CD14-positive monocyte (primary cell): ENCODE results near the gene MPC1. TPM values are rescaled to one million over a fixed set of nuclear protein-coding genes. Genes with fewer than 3 reads are reported as not detected.
A peak's percentile ranks its signal among the peaks of the same experiment; 100 is the strongest.
"Not testable (repeated sequence)": the region's sequence is repeated elsewhere in the genome, so short reads cannot be mapped to it uniquely, and the experiment has no call there.

Experiments
- DNase-seq, 3 donors: peaks; one replicate each; pipeline ENCODE4 v3.0.0-alpha.2; 2011 to 2022
- H2AFZ ChIP-seq: 2 replicates; pipeline ENCODE4 v1.6.0; 2012; ENCODE audit warnings: mild to moderate bottlenecking, low read depth, low read length, inconsistent platforms; ENCODE audit not compliant: insufficient read depth, poor library complexity, severe bottlenecking
- H3K27ac ChIP-seq, 2 donors: 1 replicate in 1 of 2; 2 replicates in 1 of 2; pipeline ENCODE4 v1.5.1; 2012 to 2013; ENCODE audit warnings: low read length in 2 of 2, control low read depth in 1 of 2, inconsistent platforms in 1 of 2, low read depth in 1 of 2, mild to moderate bottlenecking in 1 of 2
- H3K27me3 ChIP-seq, 2 donors: one replicate each; pipeline versions ENCODE4 v1.6.0 to v1.6.1; 2011 to 2013; ENCODE audit warnings: low read length in 2 of 2; ENCODE audit not compliant: control insufficient read depth in 2 of 2, insufficient read depth in 2 of 2
- H3K36me3 ChIP-seq, 2 donors: replicated peaks in 1 of 2; 1 replicate in 1 of 2; 2 replicates in 1 of 2; pipeline versions ENCODE4 v1.5.1 to v1.6.1; 2012 to 2013; ENCODE audit warnings: low read length in 2 of 2, control low read depth in 1 of 2, inconsistent platforms in 1 of 2, mild to moderate bottlenecking in 1 of 2; ENCODE audit not compliant: insufficient read depth in 2 of 2, control insufficient read depth in 1 of 2
- H3K4me1 ChIP-seq, 2 donors: 1 replicate in 1 of 2; 2 replicates in 1 of 2; pipeline versions ENCODE4 v1.5.1 to v1.6.1; 2012 to 2013; ENCODE audit warnings: low read length in 2 of 2, control low read depth in 1 of 2, inconsistent platforms in 1 of 2, mild to moderate bottlenecking in 1 of 2, moderate library complexity in 1 of 2; ENCODE audit not compliant: insufficient read depth in 2 of 2, control insufficient read depth in 1 of 2
- H3K4me2 ChIP-seq: replicated peaks from 2 replicates; pipeline ENCODE3; 2012; ENCODE audit warnings: low read length, moderate library complexity, mild to moderate bottlenecking; ENCODE audit not compliant: poor library complexity, severe bottlenecking; ENCODE audit errors: extremely low read depth
- H3K4me3 ChIP-seq, 3 experiments: fragments of 200-600 bp in 1 of 3; sonication (generic) in 1 of 3; replicated peaks in 1 of 3; 1 replicate in 2 of 3; 2 replicates in 1 of 3; pipeline ENCODE4 v1.5.1; 2011 to 2013; ENCODE audit warnings: low read length in 3 of 3, mild to moderate bottlenecking in 3 of 3, control low read depth in 2 of 3, low read depth in 2 of 3, inconsistent platforms in 1 of 3, moderate library complexity in 1 of 3
- H3K79me2 ChIP-seq: 2 replicates; pipeline ENCODE4 v1.6.0; 2012; ENCODE audit warnings: mild to moderate bottlenecking, control low read depth, inconsistent platforms, low read length, moderate library complexity; ENCODE audit not compliant: insufficient read depth
- H3K9ac ChIP-seq: 2 replicates; pipeline ENCODE4 v1.6.0; 2017; ENCODE audit warnings: low read length, mild to moderate bottlenecking; ENCODE audit not compliant: insufficient read depth, poor library complexity, severe bottlenecking
- H3K9me3 ChIP-seq, 2 donors: replicated peaks in 1 of 2; 1 replicate in 1 of 2; 2 replicates in 1 of 2; pipeline versions ENCODE4 v1.5.1 to v1.6.1; 2012 to 2013; ENCODE audit warnings: low read length in 2 of 2, control low read depth in 1 of 2; ENCODE audit not compliant: control insufficient read depth in 1 of 2, insufficient read depth in 1 of 2
- H4K20me1 ChIP-seq: 2 replicates; pipeline ENCODE4 v1.6.0; 2012; ENCODE audit warnings: mild to moderate bottlenecking, low read length, control low read depth, moderate library complexity; ENCODE audit not compliant: insufficient read depth
- H3K27ac Mint-ChIP-seq, 7 donors: one replicate each; pipeline ENCODE4 v1.8.0; 2020; ENCODE audit warnings: mild to moderate bottlenecking in 7 of 7, mixed read lengths in 7 of 7, moderate library complexity in 6 of 7, inconsistent platforms in 2 of 7
- H3K27me3 Mint-ChIP-seq, 3 donors: one replicate each; pipeline ENCODE4 v1.8.0; 2021 to 2022; ENCODE audit warnings: low read depth in 3 of 3, mild to moderate bottlenecking in 3 of 3, mixed read lengths in 3 of 3, moderate library complexity in 3 of 3, inconsistent platforms in 1 of 3
- H3K36me3 Mint-ChIP-seq, 2 donors: one replicate each; pipeline ENCODE4 v1.8.0; 2020; ENCODE audit warnings: mixed read lengths in 2 of 2, inconsistent platforms in 1 of 2, mild to moderate bottlenecking in 1 of 2
- H3K4me1 Mint-ChIP-seq: one replicate; pipeline ENCODE4 v1.8.0; 2020; ENCODE audit warnings: mild to moderate bottlenecking, mixed read lengths
- H3K4me3 Mint-ChIP-seq, 2 donors: one replicate each; pipeline ENCODE4 v1.8.0; 2020; ENCODE audit warnings: mild to moderate bottlenecking in 2 of 2, mixed read lengths in 2 of 2, moderate library complexity in 1 of 2
- H3K9me3 Mint-ChIP-seq, 7 donors: one replicate each; pipeline ENCODE4 v1.8.0; 2020 to 2022; ENCODE audit warnings: mixed read lengths in 7 of 7, mild to moderate bottlenecking in 6 of 7, moderate library complexity in 6 of 7, inconsistent platforms in 2 of 7
- WGBS: methylation state at CpG from one replicate; pipeline ENCODE4 v1.1.5; 2013; ENCODE audit warnings: missing lambda C conversion rate; ENCODE audit not compliant: insufficient coverage; 5-methylcytosine and 5-hydroxymethylcytosine counted together
- intact Hi-C, 2 donors: fragments of 100-400 bp; cut with micrococcal nuclease; formaldehyde crosslinking; loops; one replicate each; pipeline versions ENCODE4 v1.15.0 to v1.15.1; 2023
- polyA plus RNA-seq, 3 donors: library from polyadenylated mRNA; depleted of rRNA in 1 of 3; unstranded in 2 of 3; stranded (reverse) in 1 of 3; fragments of 300-500 nt in 2 of 3; fragments of >200 nt in 1 of 3; fragmentation: Illumina TruSeq in 2 of 3; gene quantifications; 1 replicate in 2 of 3; 2 replicates in 1 of 3; pipeline ENCODE4 v1.2.3, GENCODE V29; 2012 to 2021
- TF ChIP-seq, protein P1 (sequence below): fragments of 200-600 bp; IDR thresholded peaks from one replicate; pipeline ENCODE4 v1.8.0; 2022; ENCODE audit warnings: antibody characterized with exemption, mild to moderate bottlenecking

MPC1 gene
- polyA plus RNA-seq, 3 donors = 52.4 to 122 (median 104) TPM

DNA sequence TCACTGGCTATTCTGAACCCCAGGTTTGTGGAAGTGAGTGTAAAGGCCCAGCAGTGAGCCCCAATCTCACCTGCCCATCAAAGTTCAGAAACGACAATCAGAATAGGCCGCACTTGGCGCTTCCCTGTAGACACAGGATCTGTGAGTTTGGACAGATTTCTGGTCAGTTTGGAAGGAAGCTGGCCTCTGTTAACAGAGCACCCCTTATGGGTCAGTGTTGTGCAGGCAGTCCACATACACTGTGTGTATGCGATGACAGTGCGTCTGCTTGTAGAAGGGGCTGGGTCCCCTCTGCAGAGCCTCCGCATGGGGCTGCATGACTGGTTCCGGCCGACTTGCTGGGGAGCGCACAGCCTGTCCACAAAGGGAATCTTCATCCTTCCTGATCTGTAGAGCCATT lies 3.4 kb upstream of the MPC1 start:
- peaks cover 14 to 23% of the 10 kb centered on the region in 2 donors for H3K4me1 ChIP-seq
- Mint-ChIP-seq H3K27me3 (peaks cover 0 to 6% (median 0%) of the 10 kb centered on the region in 3 donors), H3K9me3 (no peaks in the 10 kb centered on the region), H3K4me3 (no peak overlapping the region), H3K36me3 (no peaks in the 10 kb centered on the region), H3K27ac (no peak overlapping the region), H3K4me1 (peaks cover 33% of the 10 kb centered on the region)
- 100% methylated on average over 8 of the region's 9 CpGs for WGBS
- H3K9ac ChIP-seq = no peak overlapping the region
- DNase-seq = no peak
- H2AFZ ChIP-seq = no peak overlapping the region
- H3K36me3 ChIP-seq = no peaks in the 10 kb centered on the region
- TF ChIP-seq, protein P1, sequence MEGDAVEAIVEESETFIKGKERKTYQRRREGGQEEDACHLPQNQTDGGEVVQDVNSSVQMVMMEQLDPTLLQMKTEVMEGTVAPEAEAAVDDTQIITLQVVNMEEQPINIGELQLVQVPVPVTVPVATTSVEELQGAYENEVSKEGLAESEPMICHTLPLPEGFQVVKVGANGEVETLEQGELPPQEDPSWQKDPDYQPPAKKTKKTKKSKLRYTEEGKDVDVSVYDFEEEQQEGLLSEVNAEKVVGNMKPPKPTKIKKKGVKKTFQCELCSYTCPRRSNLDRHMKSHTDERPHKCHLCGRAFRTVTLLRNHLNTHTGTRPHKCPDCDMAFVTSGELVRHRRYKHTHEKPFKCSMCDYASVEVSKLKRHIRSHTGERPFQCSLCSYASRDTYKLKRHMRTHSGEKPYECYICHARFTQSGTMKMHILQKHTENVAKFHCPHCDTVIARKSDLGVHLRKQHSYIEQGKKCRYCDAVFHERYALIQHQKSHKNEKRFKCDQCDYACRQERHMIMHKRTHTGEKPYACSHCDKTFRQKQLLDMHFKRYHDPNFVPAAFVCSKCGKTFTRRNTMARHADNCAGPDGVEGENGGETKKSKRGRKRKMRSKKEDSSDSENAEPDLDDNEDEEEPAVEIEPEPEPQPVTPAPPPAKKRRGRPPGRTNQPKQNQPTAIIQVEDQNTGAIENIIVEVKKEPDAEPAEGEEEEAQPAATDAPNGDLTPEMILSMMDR = no peak
- intact Hi-C loops = loop anchor here in 1 of 2 donors (10.0 kb wide), 1 partner anchor 239 kb away; the partner anchor contains the start of gene RPS6KA2
- H3K4me2 ChIP-seq = no peak overlapping the region
- peaks cover 13% of the 10 kb centered on the region for H3K79me2 ChIP-seq
- H4K20me1 ChIP-seq = no peaks in the 10 kb centered on the region
- no peaks in the 10 kb centered on the region for H3K9me3 ChIP-seq
- H3K4me3 ChIP-seq = no peak overlapping the region
- no peak overlapping the region for H3K27ac ChIP-seq
- no peaks in the 10 kb centered on the region for H3K27me3 ChIP-seq

DNA sequence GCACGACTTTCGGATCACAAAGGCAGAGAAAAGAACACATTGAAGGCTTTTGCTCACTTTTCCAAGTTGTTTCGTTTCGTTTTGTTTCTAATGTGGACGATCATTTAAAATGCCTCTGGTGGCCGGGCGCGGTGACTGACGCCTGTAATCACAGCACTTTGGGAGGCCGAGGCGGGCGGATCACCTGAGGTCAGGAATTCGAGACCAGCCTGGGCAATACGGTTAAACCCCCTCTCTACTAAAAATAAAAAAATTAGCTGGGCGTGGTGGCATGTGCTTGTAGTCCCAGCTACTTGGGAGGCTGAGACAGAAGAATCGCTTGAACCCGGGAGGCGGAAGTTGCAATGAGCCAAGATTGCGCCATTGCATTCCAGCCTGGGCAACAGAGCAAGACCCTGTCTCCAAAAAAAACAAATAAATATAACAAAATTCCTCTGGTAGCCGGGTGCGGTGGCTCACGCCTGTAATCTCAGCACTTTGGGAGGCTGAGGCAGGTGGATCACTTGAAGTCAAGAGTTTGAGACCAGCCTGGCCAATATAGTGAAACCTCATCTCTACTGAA lies 1.1 kb upstream of the MPC1 start:
- not testable (repeated sequence) for H3K36me3 ChIP-seq, H4K20me1 ChIP-seq, H3K27me3 ChIP-seq, H3K9me3 Mint-ChIP-seq, H3K27me3 Mint-ChIP-seq, H3K36me3 Mint-ChIP-seq, H3K9me3 ChIP-seq
- Histone ChIP-seq H3K79me2 (peaks cover 35% of the 10 kb centered on the region), H3K4me3 (peak overlapping the region; percentile 83 to 97 (median 92)), H2AFZ (peak overlapping the region; percentile 89), H3K27ac (peak overlapping the region; percentile 81 to 86), H3K4me2 (peak overlapping the region; percentile 100), H3K4me1 (peaks cover 14 to 25% of the 10 kb centered on the region in 2 donors), H3K9ac (peak overlapping the region; percentile 82)
- H3K4me3 Mint-ChIP-seq = peak overlapping the region; percentile 83 to 91
- DNase-seq = peak in 1 of 3 donors; percentile 25
- peak overlapping the region; percentile 84 to 91 (median 90) for H3K27ac Mint-ChIP-seq
- intact Hi-C loops = loop anchor here (1.0 to 10.0 kb wide), 5 partner anchors 41 to 243 kb away; partner anchors contain the start of genes RPS6KA2 (in 2 of the 2) and SFT2D1 (in 1 of the 2)
- H3K4me1 Mint-ChIP-seq = peaks cover 25% of the 10 kb centered on the region
- 0% methylated on average over 6 of the region's 22 CpGs for WGBS
